Fibroblast of pulmonary artery (primary cell): ENCODE data around the gene KLK7.
"Not testable (repeated sequence)": the region's sequence is repeated elsewhere in the genome, so short reads cannot be mapped to it uniquely, and the experiment has no call there.

Source experiments
- DNase-seq: peaks from one replicate; pipeline ENCODE4 v3.0.0-alpha.2; 2010; ENCODE audit warnings: low read depth
- H3K4me3 ChIP-seq: replicated peaks from 2 replicates; pipeline ENCODE4 v1.5.1; 2011; ENCODE audit warnings: low read depth, mild to moderate bottlenecking, control low read depth, low read length, moderate library complexity
- CTCF ChIP-seq: IDR thresholded peaks from 2 replicates; pipeline ENCODE4 v1.5.1; 2011; ENCODE audit warnings: mild to moderate bottlenecking, control low read depth, low read length, inconsistent platforms; ENCODE audit errors: missing control alignments

Gene KLK7

GRCh38 chr19:50978772-50979390, 4.8 kb downstream of the KLK7 start:
- no peak for DNase-seq
- no peak overlapping the region for H3K4me3 ChIP-seq
- TF ChIP-seq CTCF = no peak

GRCh38 chr19:50977626-50978025, 6.1 kb downstream of the KLK7 start:
- TF ChIP-seq CTCF = no peak
- no peak overlapping the region for H3K4me3 ChIP-seq
- DNase-seq = no peak

- H3K4me3 ChIP-seq = no peak overlapping the region
- no peak for TF ChIP-seq CTCF
- no peak for DNase-seq
These were observed 8.0 kb downstream of the KLK7 start for GRCh38 chr19:50975766-50976165.

- H3K4me3 ChIP-seq = no peak overlapping the region
- no peak for TF ChIP-seq CTCF
- DNase-seq = no peak
These were observed 8.8 kb downstream of the KLK7 start for GRCh38 chr19:50974702-50975556.

- no peak overlapping the region for H3K4me3 ChIP-seq
- no peak for DNase-seq
- no peak for TF ChIP-seq CTCF
These were observed 10.8 kb downstream of the KLK7 start for GRCh38 chr19:50972795-50973376.

- DNase-seq, H3K4me3 ChIP-seq: not testable (repeated sequence)
These were observed 13.9 kb downstream of the KLK7 start for GRCh38 chr19:50969810-50970209.

GRCh38 chr19:50969413-50969760, 14.3 kb downstream of the KLK7 start, which contains the start of gene KLK6:
Gene KLK6, minus strand, starts transcription at chr19:50969591. Its CDS starts 1,487 bp downstream, at chr19:50968104.
- H3K4me3 ChIP-seq = no peak within 1 kb of the TSS
- no peak for TF ChIP-seq CTCF
- DNase-seq = no peak
